IMR-90 (cell line): ENCODE measurements around the gene MUC6. TPM values are rescaled to one million over a fixed set of nuclear protein-coding genes. Genes with fewer than 3 reads are reported as not detected.

ENCODE experiments used
- ATAC-seq: fragments of 200-7000 bp; cut with Tn5 transposase; 2 replicates; pipeline ENCODE4 v1.9.1; 2020; ENCODE audit warnings: low read depth, mild to moderate bottlenecking, moderate library complexity
- BruUV-seq: library from RNA; stranded (reverse); fragments of 400-500 nt; replicated peaks from 2 replicates; lab custom pipeline; 2021; lab: Mats Ljungman, UMichigan
- CTCF ChIA-PET: fragments of 300-600 bp; formaldehyde crosslinking; extraction: SDS; loops from one replicate; lab custom pipeline; 2021; ENCODE audit warnings: antibody characterized with exemption; lab: Yijun Ruan, JAX
- POLR2A ChIA-PET: fragments of 300-600 bp; sonication (Branson Sonifier 250); formaldehyde crosslinking; loops from one replicate; lab custom pipeline; 2022; ENCODE audit warnings: antibody characterized with exemption; ENCODE audit not compliant: unreplicated experiment; lab: Charles Lee
- DNase-seq: peaks from one replicate; pipeline ENCODE4 v3.0.0; 2013
- H2AFZ ChIP-seq: replicated peaks from 2 replicates; pipeline ENCODE3; 2013; ENCODE audit warnings: low read length, mild to moderate bottlenecking; ENCODE audit not compliant: poor library complexity
- H2AK5ac ChIP-seq: 2 replicates; pipeline ENCODE4 v1.6.1; 2013; ENCODE audit warnings: low read depth, low read length, inconsistent platforms
- H2AK9ac ChIP-seq: replicated peaks from 2 replicates; pipeline ENCODE3; 2013; ENCODE audit warnings: mild to moderate bottlenecking, low read depth, low read length, moderate library complexity; ENCODE audit not compliant: poor library complexity
- H2BK120ac ChIP-seq: 2 replicates; pipeline ENCODE4 v1.6.1; 2013; ENCODE audit warnings: low read depth, low read length, inconsistent platforms
- H2BK15ac ChIP-seq: 3 replicates; pipeline ENCODE4 v1.6.1; 2013; ENCODE audit warnings: low read depth, low read length, inconsistent platforms
- H2BK20ac ChIP-seq: 2 replicates; pipeline ENCODE4 v1.6.1; 2013; ENCODE audit warnings: low read depth, mild to moderate bottlenecking, inconsistent platforms, low read length, moderate library complexity
- H2BK5ac ChIP-seq: 2 replicates; pipeline ENCODE4 v1.6.1; 2013; ENCODE audit warnings: mild to moderate bottlenecking, low read depth, low read length, inconsistent platforms; ENCODE audit not compliant: poor library complexity, severe bottlenecking
- H3K14ac ChIP-seq: replicated peaks from 2 replicates; pipeline ENCODE4 v1.6.1; 2013; ENCODE audit warnings: low read depth, low read length, inconsistent platforms
- H3K18ac ChIP-seq: 2 replicates; pipeline ENCODE4 v1.6.1; 2013; ENCODE audit warnings: low read depth, low read length, control low read depth
- H3K23ac ChIP-seq: 2 replicates; pipeline ENCODE4 v1.6.1; 2013; ENCODE audit warnings: low read depth, low read length, inconsistent platforms
- H3K27ac ChIP-seq: 2 replicates; pipeline ENCODE4 v1.5.1; 2013; ENCODE audit warnings: mild to moderate bottlenecking, control low read depth, low read length; ENCODE audit not compliant: insufficient read depth
- H3K27me3 ChIP-seq: 2 replicates; pipeline ENCODE4 v1.6.1; 2013; ENCODE audit warnings: low read length; ENCODE audit not compliant: control insufficient read depth, insufficient read depth
- H3K36me3 ChIP-seq: 2 replicates; pipeline ENCODE4 v1.6.1; 2013; ENCODE audit warnings: low read length, mixed read lengths; ENCODE audit not compliant: control insufficient read depth, insufficient read depth
- H3K4ac ChIP-seq: 2 replicates; pipeline ENCODE4 v1.6.1; 2013; ENCODE audit warnings: low read depth, low read length, inconsistent platforms
- H3K4me1 ChIP-seq: 2 replicates; pipeline ENCODE4 v1.6.1; 2013; ENCODE audit warnings: low read length, mixed read lengths; ENCODE audit not compliant: control insufficient read depth, insufficient read depth
- H3K4me2 ChIP-seq: 2 replicates; pipeline ENCODE4 v1.6.1; 2013; ENCODE audit warnings: low read depth, mild to moderate bottlenecking, control low read depth, low read length, moderate library complexity
- H3K4me3 ChIP-seq: 2 replicates; pipeline ENCODE4 v1.5.1; 2013; ENCODE audit warnings: low read depth, mild to moderate bottlenecking, control low read depth, low read length, moderate library complexity; ENCODE audit not compliant: insufficient read depth
- H3K56ac ChIP-seq: 2 replicates; pipeline ENCODE4 v1.6.1; 2013; ENCODE audit warnings: low read length, inconsistent platforms; ENCODE audit not compliant: insufficient read depth; ENCODE audit errors: extremely low read depth
- H3K79me1 ChIP-seq, 2 experiments: 2 replicates each; pipeline ENCODE4 v1.6.1; 2013; ENCODE audit warnings: low read length in 2 of 2, inconsistent platforms in 1 of 2, low read depth in 1 of 2
- H3K9ac ChIP-seq: 2 replicates; pipeline ENCODE4 v1.6.1; 2013; ENCODE audit warnings: low read depth, low read length, control low read depth
- H3K9me1 ChIP-seq: 2 replicates; pipeline ENCODE4 v1.6.1; 2013; ENCODE audit warnings: low read length, inconsistent platforms; ENCODE audit not compliant: insufficient read depth
- H3K9me3 ChIP-seq: 2 replicates; pipeline ENCODE4 v1.6.1; 2013; ENCODE audit warnings: low read length; ENCODE audit not compliant: control insufficient read depth, insufficient read depth
- H4K20me1 ChIP-seq: 2 replicates; pipeline ENCODE4 v1.6.1; 2013; ENCODE audit warnings: low read length, inconsistent platforms; ENCODE audit not compliant: insufficient read depth
- H4K5ac ChIP-seq: 2 replicates; pipeline ENCODE4 v1.6.1; 2013; ENCODE audit warnings: mild to moderate bottlenecking, low read depth, low read length, control low read depth
- H4K8ac ChIP-seq, 2 experiments: 2 replicates each; pipeline ENCODE4 v1.6.1; 2013; ENCODE audit warnings: low read depth in 2 of 2, low read length in 2 of 2, control low read depth in 1 of 2, inconsistent platforms in 1 of 2
- H4K91ac ChIP-seq: 2 replicates; pipeline ENCODE4 v1.6.1; 2013; ENCODE audit warnings: low read depth, low read length, inconsistent platforms; ENCODE audit not compliant: insufficient read depth
- BHLHE40 ChIP-seq: fragments of 150-350 bp; IDR thresholded peaks from 2 replicates; pipeline ENCODE4 v1.6.1; 2016; ENCODE audit warnings: mild to moderate bottlenecking, low read depth, low read length
- CEBPB ChIP-seq: IDR thresholded peaks from 2 replicates; pipeline ENCODE4 v1.6.1; 2012; ENCODE audit warnings: low read depth, low read length, improper control_type of control experiment
- CHD1 ChIP-seq: IDR thresholded peaks from 2 replicates; pipeline ENCODE4 v1.6.1; 2012; ENCODE audit warnings: low read depth, low read length, improper control_type of control experiment
- FOS ChIP-seq: fragments of 150-350 bp; IDR thresholded peaks from 2 replicates; pipeline ENCODE4 v1.6.1; 2016; ENCODE audit warnings: low read depth, low read length
- MAFK ChIP-seq: IDR thresholded peaks from 2 replicates; pipeline ENCODE4 v1.6.1; 2012; ENCODE audit warnings: low read depth, low read length, improper control_type of control experiment
- MAZ ChIP-seq: IDR thresholded peaks from 2 replicates; pipeline ENCODE4 v1.6.1; 2012; ENCODE audit warnings: low read depth, mild to moderate bottlenecking, low read length, improper control_type of control experiment, moderate library complexity, borderline replicate concordance
- MXI1 ChIP-seq: IDR thresholded peaks from 2 replicates; pipeline ENCODE4 v1.6.1; 2012; ENCODE audit warnings: low read depth, mild to moderate bottlenecking, low read length, moderate library complexity, borderline replicate concordance
- NFE2L2 ChIP-seq: fragments of 150-350 bp; IDR thresholded peaks from 2 replicates; pipeline ENCODE4 v1.6.1; 2016; ENCODE audit warnings: low read depth, mild to moderate bottlenecking, low read length
- RAD21 ChIP-seq: IDR thresholded peaks from 2 replicates; pipeline ENCODE4 v1.6.1; 2012; ENCODE audit warnings: low read length, improper control_type of control experiment
- RCOR1 ChIP-seq: IDR thresholded peaks from 2 replicates; pipeline ENCODE4 v1.6.1; 2012; ENCODE audit warnings: mild to moderate bottlenecking, low read length, improper control_type of control experiment; ENCODE audit not compliant: insufficient replicate concordance
- RFX5 ChIP-seq: IDR thresholded peaks from 2 replicates; pipeline ENCODE4 v1.8.0; 2012; ENCODE audit warnings: low read depth, mild to moderate bottlenecking, low read length, moderate library complexity
- SMC3 ChIP-seq: fragments of 150-350 bp; IDR thresholded peaks from 2 replicates; pipeline ENCODE4 v1.6.1; 2016; ENCODE audit warnings: low read depth, mild to moderate bottlenecking, antibody characterized with exemption, low read length, moderate library complexity
- USF2 ChIP-seq: fragments of 150-350 bp; IDR thresholded peaks from 2 replicates; pipeline ENCODE4 v1.6.1; 2017; ENCODE audit warnings: mild to moderate bottlenecking, antibody characterized with exemption, low read length, low read depth
- WGBS, 2 experiments: methylation state at CpG; one replicate each; pipeline versions ENCODE4 v1.1.5 to v1.1.7; 2013; ENCODE audit warnings: missing lambda C conversion rate in 2 of 2; ENCODE audit not compliant: insufficient read length in 1 of 2; ENCODE audit errors: extremely low coverage in 2 of 2; 5-methylcytosine and 5-hydroxymethylcytosine counted together
- dilution Hi-C: fragments of 300-500 bp; cut with HindIII; formaldehyde crosslinking; loops from one replicate; pipeline ENCODE4 v1.14.3; 2018; ENCODE audit warnings: low sequenced_read_pairs; ENCODE audit not compliant: unreplicated experiment
- in situ Hi-C: fragments of 300-500 bp; cut with MboI; formaldehyde crosslinking; loops from 3 replicates; pipeline ENCODE4 v1.14.3; 2019; ENCODE audit warnings: low sequenced_read_pairs, inconsistent platforms, mixed read lengths
- intact Hi-C: fragments of 100-400 bp; cut with micrococcal nuclease; formaldehyde crosslinking; loops from 2 replicates; pipeline ENCODE4 v1.10.0; 2022
- polyA plus RNA-seq, 3 experiments: library from polyadenylated mRNA; depleted of rRNA; stranded (reverse); fragments of >200 nt; gene quantifications; 2 replicates each; pipeline ENCODE4 v1.2.3, GENCODE V29; 2012; ENCODE audit warnings: low replicate concordance in 1 of 3
- total RNA-seq: library from RNA; depleted of rRNA; stranded (reverse); fragments of >200 nt; gene quantifications from 2 replicates; pipeline ENCODE4 v1.2.3, GENCODE V29; 2012
- TF ChIP-seq, protein P1 (sequence below): conservative IDR thresholded peaks from 2 replicates; pipeline ENCODE4 v1.5.1; 2012; ENCODE audit warnings: mild to moderate bottlenecking, low read depth, low read length, improper control_type of control experiment
- TF ChIP-seq, protein P2 (sequence below): fragments of 150-350 bp; IDR thresholded peaks from 2 replicates; pipeline ENCODE4 v1.6.1; 2016; ENCODE audit warnings: low read depth, mild to moderate bottlenecking, low read length, moderate library complexity, borderline replicate concordance

MUC6 gene
- total and polyA plus RNA-seq, 2 of the 4 experiments (the other 2 are of a cell fraction): not detected

- Histone ChIP-seq H3K4ac (no peak overlapping the region), H4K20me1 (peaks cover 8% of the 10 kb centered on the region), H2BK20ac (no peak overlapping the region), H3K27ac (no peak overlapping the region), H2BK120ac (no peak overlapping the region), H3K27me3 (no peaks in the 10 kb centered on the region), H3K9ac (no peak overlapping the region), H3K14ac (no peak overlapping the region), H2BK15ac (no peak overlapping the region), H4K91ac (no peak overlapping the region), H4K5ac (no peak overlapping the region), H3K79me1 (peaks cover 0 to 12% of the 10 kb centered on the region in 2 experiments; a peak in 3 of 4 replicates), H3K4me2 (no peak overlapping the region), H4K8ac (no peak overlapping the region), H3K4me3 (no peak overlapping the region), H2BK5ac (no peak overlapping the region), H3K56ac (no peak overlapping the region), H2AFZ (no peak overlapping the region), H2AK5ac (no peak overlapping the region), H3K18ac (no peak overlapping the region), H3K9me3 (no peaks in the 10 kb centered on the region), H2AK9ac (no peak overlapping the region), H3K4me1 (no peaks in the 10 kb centered on the region), H3K23ac (no peak overlapping the region), H3K36me3 (peaks cover 66% of the 10 kb centered on the region), H3K9me1 (no peaks in the 10 kb centered on the region)
- ATAC-seq (no peak), DNase-seq (no peak)
- dilution Hi-C loops (no loop called here), intact Hi-C loops (no loop called here), in situ Hi-C loops (no loop called here)
- BruUV-seq: no TSS peak
- 97% methylated on average over 21 of the region's 38 CpGs; no CpG with 5 or more reads in 1 of the 2 experiments for WGBS, 2 experiments
- ChIA-PET CTCF (no interaction called here), POLR2A (no interaction called here)
- TF ChIP-seq NFE2L2 (no peak), BHLHE40 (no peak), USF2 (no peak), CHD1 (no peak), MXI1 (no peak), RAD21 (no peak), RCOR1 (no peak), RFX5 (no peak), CEBPB (no peak), MAFK (no peak), SMC3 (no peak), MAZ (no peak), FOS (no peak)
- TF ChIP-seq, protein P1, sequence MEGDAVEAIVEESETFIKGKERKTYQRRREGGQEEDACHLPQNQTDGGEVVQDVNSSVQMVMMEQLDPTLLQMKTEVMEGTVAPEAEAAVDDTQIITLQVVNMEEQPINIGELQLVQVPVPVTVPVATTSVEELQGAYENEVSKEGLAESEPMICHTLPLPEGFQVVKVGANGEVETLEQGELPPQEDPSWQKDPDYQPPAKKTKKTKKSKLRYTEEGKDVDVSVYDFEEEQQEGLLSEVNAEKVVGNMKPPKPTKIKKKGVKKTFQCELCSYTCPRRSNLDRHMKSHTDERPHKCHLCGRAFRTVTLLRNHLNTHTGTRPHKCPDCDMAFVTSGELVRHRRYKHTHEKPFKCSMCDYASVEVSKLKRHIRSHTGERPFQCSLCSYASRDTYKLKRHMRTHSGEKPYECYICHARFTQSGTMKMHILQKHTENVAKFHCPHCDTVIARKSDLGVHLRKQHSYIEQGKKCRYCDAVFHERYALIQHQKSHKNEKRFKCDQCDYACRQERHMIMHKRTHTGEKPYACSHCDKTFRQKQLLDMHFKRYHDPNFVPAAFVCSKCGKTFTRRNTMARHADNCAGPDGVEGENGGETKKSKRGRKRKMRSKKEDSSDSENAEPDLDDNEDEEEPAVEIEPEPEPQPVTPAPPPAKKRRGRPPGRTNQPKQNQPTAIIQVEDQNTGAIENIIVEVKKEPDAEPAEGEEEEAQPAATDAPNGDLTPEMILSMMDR: no peak
- TF ChIP-seq, protein P2, sequence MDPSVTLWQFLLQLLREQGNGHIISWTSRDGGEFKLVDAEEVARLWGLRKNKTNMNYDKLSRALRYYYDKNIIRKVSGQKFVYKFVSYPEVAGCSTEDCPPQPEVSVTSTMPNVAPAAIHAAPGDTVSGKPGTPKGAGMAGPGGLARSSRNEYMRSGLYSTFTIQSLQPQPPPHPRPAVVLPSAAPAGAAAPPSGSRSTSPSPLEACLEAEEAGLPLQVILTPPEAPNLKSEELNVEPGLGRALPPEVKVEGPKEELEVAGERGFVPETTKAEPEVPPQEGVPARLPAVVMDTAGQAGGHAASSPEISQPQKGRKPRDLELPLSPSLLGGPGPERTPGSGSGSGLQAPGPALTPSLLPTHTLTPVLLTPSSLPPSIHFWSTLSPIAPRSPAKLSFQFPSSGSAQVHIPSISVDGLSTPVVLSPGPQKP: no peak
These were observed 28.3 kb downstream of the MUC6 start for GRCh38 chr11:1008001-1008802.
